K562 (cell line): ENCODE data around the gene NSRP1. TPM values are rescaled to one million over a fixed set of nuclear protein-coding genes. Genes with fewer than 3 reads are reported as not detected.

ENCODE experiments used
- ATAC-seq: fragments of 200-7000 bp; cut with Tn5 transposase; 3 replicates; pipeline ENCODE4 v1.9.1; 2020; ENCODE audit warnings: moderate library complexity
- BruUV-seq: library from RNA; stranded (reverse); fragments of 400-500 nt; replicated peaks from 2 replicates; lab custom pipeline; 2021; lab: Mats Ljungman, UMichigan
- CTCF ChIA-PET: fragments of 300-600 bp; formaldehyde crosslinking; extraction: SDS; loops from one replicate; lab custom pipeline; 2021; ENCODE audit warnings: low intra/inter-chr PET ratio; lab: Yijun Ruan, JAX
- POLR2A ChIA-PET: fragments of 300-600, 350-650 bp; sonication (Branson Sonifier 250); formaldehyde crosslinking; extraction: SDS; loops from one replicate; lab custom pipeline; 2021; ENCODE audit warnings: antibody characterized with exemption, inconsistent platforms; lab: Yijun Ruan, JAX
- DNase-seq, 4 experiments: peaks; one replicate each; pipeline versions ENCODE4 v3.0.0 to v3.0.0-alpha.2; 2011 to 2018; ENCODE audit warnings: low spot score in 3 of 4, mixed read lengths in 3 of 4; ENCODE audit errors: extremely low read depth in 1 of 4
- FAIRE-seq: peaks from 2 replicates; lab custom pipeline; 2011; peaks lifted over from hg19 to GRCh38; lab: Jason Lieb, UNC
- H2AFZ ChIP-seq: 2 replicates; pipeline ENCODE4 v1.6.0; 2011; ENCODE audit warnings: low read depth, low read length, control low read depth, inconsistent platforms
- H3K27ac ChIP-seq: fragments of 200-600 bp; 3 replicates; pipeline ENCODE4 v1.8.0; 2011; ENCODE audit warnings: low read depth, mild to moderate bottlenecking, control low read depth, inconsistent platforms, low read length, moderate library complexity, mixed read lengths; ENCODE audit errors: extremely low read depth
- H3K27me3 ChIP-seq, 2 experiments: fragments of 300-600 bp in 1 of 2; 2 replicates in 1 of 2; 3 replicates in 1 of 2; pipeline versions ENCODE4 v1.6.0 to v1.8.0; 2011; ENCODE audit warnings: inconsistent platforms in 2 of 2, low read length in 2 of 2, mild to moderate bottlenecking in 1 of 2, mixed read lengths in 1 of 2, moderate library complexity in 1 of 2; ENCODE audit not compliant: control insufficient read depth in 2 of 2, insufficient read depth in 2 of 2
- H3K36me3 ChIP-seq: fragments of 300-600 bp; 3 replicates; pipeline ENCODE4 v1.8.0; 2011; ENCODE audit warnings: mild to moderate bottlenecking, low read length, inconsistent platforms; ENCODE audit not compliant: control insufficient read depth, insufficient read depth
- H3K4me1 ChIP-seq, 2 experiments: fragments of 200-600 bp in 1 of 2; replicated peaks in 1 of 2; 2 replicates in 1 of 2; 3 replicates in 1 of 2; pipeline versions ENCODE4 v1.5.1 to v1.8.0; 2011; ENCODE audit warnings: inconsistent platforms in 2 of 2, low read length in 2 of 2, mild to moderate bottlenecking in 1 of 2, mixed read lengths in 1 of 2, moderate library complexity in 1 of 2; ENCODE audit not compliant: control insufficient read depth in 2 of 2, insufficient read depth in 2 of 2
- H3K4me2 ChIP-seq: 2 replicates; pipeline ENCODE4 v1.6.1; 2011; ENCODE audit warnings: low read length, control low read depth, inconsistent platforms, mixed read lengths; ENCODE audit not compliant: insufficient read depth
- H3K4me3 ChIP-seq: fragments of 200-600 bp; sonication (generic), shearing (Covaris generic); 2 replicates; pipeline ENCODE4 v1.5.1; 2016; ENCODE audit warnings: control low read depth, inconsistent platforms
- H3K79me2 ChIP-seq: fragments of 200-600 bp; 3 replicates; pipeline ENCODE4 v1.8.0; 2011; ENCODE audit warnings: low read length, inconsistent platforms; ENCODE audit not compliant: control insufficient read depth, insufficient read depth
- H3K9ac ChIP-seq, 2 experiments: 2 replicates each; pipeline versions ENCODE4 v1.6.0 to v1.6.1; 2011; ENCODE audit warnings: low read depth in 2 of 2, low read length in 2 of 2, control low read depth in 1 of 2, inconsistent platforms in 1 of 2, mild to moderate bottlenecking in 1 of 2, mixed read lengths in 1 of 2; ENCODE audit not compliant: insufficient read depth in 1 of 2
- H3K9me1 ChIP-seq: one replicate; pipeline ENCODE4 v1.6.0; 2011; ENCODE audit warnings: inconsistent platforms, mild to moderate bottlenecking, low read length, moderate library complexity; ENCODE audit not compliant: control insufficient read depth, insufficient read depth
- H3K9me3 ChIP-seq: replicated peaks from 2 replicates; pipeline ENCODE4 v1.5.1; 2011; ENCODE audit warnings: low read depth, low read length, inconsistent platforms; ENCODE audit not compliant: control insufficient read depth, insufficient read depth
- H4K20me1 ChIP-seq: replicated peaks from 2 replicates; pipeline ENCODE4 v1.6.1; 2011; ENCODE audit warnings: low read length, inconsistent platforms, mixed read lengths; ENCODE audit not compliant: control insufficient read depth, insufficient read depth
- CGGBP1 ChIP-seq: fragments of 250-450 bp; sonication (Bioruptor Pico); IDR thresholded peaks from 2 replicates; pipeline ENCODE4 v1.9.0; 2021; ENCODE audit warnings: mild to moderate bottlenecking
- HINFP ChIP-seq: fragments of 450-650 bp; conservative IDR thresholded peaks from 2 replicates; pipeline ENCODE4 v1.6.1; 2016; ENCODE audit warnings: missing genetic modification characterization, low read depth, mild to moderate bottlenecking, control low read depth, missing compliant biosample characterization
- MLLT1 ChIP-seq, 2 experiments: fragments of 450-650 bp; IDR thresholded peaks; 2 replicates each; pipeline ENCODE4 v1.6.1; 2016
- PRDM10 ChIP-seq: fragments of 450-650 bp; IDR thresholded peaks from 2 replicates; pipeline ENCODE4 v1.6.1; 2018; ENCODE audit not compliant: partially characterized antibody
- SRSF1 ChIP-seq: fragments of 200-400 bp; formaldehyde crosslinking; IDR thresholded peaks from 2 replicates; pipeline ENCODE4 v1.6.1; 2017; ENCODE audit warnings: mild to moderate bottlenecking, low read depth, low read length, moderate library complexity
- ZNF57 ChIP-seq: fragments of 450-650 bp; formaldehyde crosslinking; IDR thresholded peaks from 2 replicates; pipeline ENCODE4 v1.4.0; 2020; ENCODE audit warnings: mild to moderate bottlenecking, moderate library complexity
- WGBS: fragments of 100-300 bp; shearing (Covaris generic); methylation state at CpG from one replicate; pipeline ENCODE4 v1.1.6; 2016; ENCODE audit warnings: low coverage, mixed read lengths; ENCODE audit not compliant: insufficient coverage; ENCODE audit errors: missing lambda C conversion rate; 5-methylcytosine and 5-hydroxymethylcytosine counted together
- in situ Hi-C: fragments of 300-500 bp; cut with MboI; formaldehyde crosslinking; loops from 4 replicates; pipeline ENCODE4 v1.15.0; 2018; ENCODE audit warnings: inconsistent platforms, mixed read lengths
- intact Hi-C: fragments of 100-400 bp; cut with micrococcal nuclease; formaldehyde crosslinking; loops from 2 replicates; pipeline ENCODE4 v1.14.2; 2022
- polyA plus RNA-seq, 8 experiments: library from polyadenylated mRNA; depleted of rRNA in 4 of 8; stranded (reverse) in 5 of 8; unstranded in 3 of 8; fragments of >200 nt; fragmentation: Nextera tagmentation in 2 of 8; fragmentation: Illumina TruSeq in 1 of 8; extraction: Ambion mirVana in 2 of 8; extraction: Trizol in 1 of 8; gene quantifications; 2 replicates each; pipeline versions ENCODE4 v1.2.1 to v1.2.3, GENCODE V29; 2011 to 2014; ENCODE audit warnings: inconsistent platforms in 1 of 8, missing spikeins in 1 of 8
- total RNA-seq, 7 experiments: library from RNA; depleted of rRNA in 6 of 7; stranded (reverse); fragments of >200 nt in 6 of 7; fragmentation: Illumina TruSeq in 2 of 7; extraction: Trizol in 2 of 7; gene quantifications; 2 replicates each; pipeline versions ENCODE4 v1.2.1 to v1.2.3, GENCODE V29; 2011 to 2021; ENCODE audit warnings: low replicate concordance in 1 of 7

Gene NSRP1
- total and polyA plus RNA-seq, 9 of the 15 experiments (the other 6 are each of a cell fraction or from before 2014, with no cell fraction given), result 18.4 to 68.6 (median 32.7) TPM

GRCh38 chr17:30225112-30225511 lies 108.5 kb downstream of the NSRP1 start:
- H2AFZ ChIP-seq, result no peak overlapping the region
- H3K9me3 ChIP-seq, result no peaks in the 10 kb centered on the region
- DNase-seq (no peak), FAIRE-seq (no peak), ATAC-seq (no peak)
- H3K4me3 ChIP-seq, result no peak overlapping the region
- H3K36me3 ChIP-seq, result no peaks in the 10 kb centered on the region
- no peaks in the 10 kb centered on the region for H3K9me1 ChIP-seq
- intact Hi-C loops, result no loop called here
- H3K79me2 ChIP-seq, result no peaks in the 10 kb centered on the region
- in situ Hi-C loops, result no loop called here
- H4K20me1 ChIP-seq, result no peaks in the 10 kb centered on the region
- no TSS peak for BruUV-seq
- peaks cover 9 to 15% of the 10 kb centered on the region in 2 experiments for H3K27me3 ChIP-seq
- peaks cover 6 to 7% of the 10 kb centered on the region in 2 experiments; a peak in 4 of 5 replicates for H3K4me1 ChIP-seq
- H3K9ac ChIP-seq, result no peak overlapping the region
- ChIA-PET CTCF (no interaction called here), POLR2A (interaction anchor here (1.1 kb wide), 1 partner anchor 12 kb away, joined by 5 read pairs; no protein-coding TSS in a partner anchor)
- H3K4me2 ChIP-seq, result no peak overlapping the region
- WGBS, result 8% methylated on average over 3 of the region's 3 CpGs
- H3K27ac ChIP-seq, result no peak overlapping the region
- TF ChIP-seq PRDM10 (no peak), SRSF1 (no peak), MLLT1 (IDR thresholded peaks at IDR 0.05) (no peak), HINFP (tag) (no peak), CGGBP1 (CRISPR knock-in tag) (no peak), ZNF57 (CRISPR knock-in tag) (no peak)
